ENCODE measurements around the gene ATP11A.
"Not testable (repeated sequence)": the region's sequence is repeated elsewhere in the genome, so short reads cannot be mapped to it uniquely, and the experiment has no call there.

ATP11A gene

DNA sequence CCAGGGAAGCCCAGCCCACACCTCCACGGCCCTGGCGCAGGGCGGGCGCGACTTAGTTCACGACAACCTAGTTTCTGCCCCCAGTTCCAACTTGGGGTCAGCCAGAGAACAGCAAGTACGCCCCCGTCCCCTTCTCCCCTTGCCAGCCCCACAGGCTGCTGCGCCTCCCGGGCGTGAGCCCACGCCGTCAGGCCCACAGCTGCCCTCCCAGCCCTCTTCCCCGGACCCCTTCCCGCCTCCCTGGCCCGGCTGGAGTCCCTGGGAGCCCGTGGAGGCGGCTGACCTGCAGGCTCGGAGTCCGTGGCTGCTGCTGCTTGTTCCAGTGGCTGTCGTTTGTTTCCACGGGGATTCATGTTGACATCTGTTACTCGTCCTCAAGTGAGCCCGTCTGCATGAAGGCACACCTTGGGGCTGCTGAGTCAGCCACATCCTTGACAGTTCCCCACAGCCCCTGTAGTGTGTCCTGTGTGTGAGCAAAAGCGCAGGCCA, 86.0 kb downstream of the ATP11A start:
- DNase-seq (ENCODE audit: low read depth) = no peak

DNA sequence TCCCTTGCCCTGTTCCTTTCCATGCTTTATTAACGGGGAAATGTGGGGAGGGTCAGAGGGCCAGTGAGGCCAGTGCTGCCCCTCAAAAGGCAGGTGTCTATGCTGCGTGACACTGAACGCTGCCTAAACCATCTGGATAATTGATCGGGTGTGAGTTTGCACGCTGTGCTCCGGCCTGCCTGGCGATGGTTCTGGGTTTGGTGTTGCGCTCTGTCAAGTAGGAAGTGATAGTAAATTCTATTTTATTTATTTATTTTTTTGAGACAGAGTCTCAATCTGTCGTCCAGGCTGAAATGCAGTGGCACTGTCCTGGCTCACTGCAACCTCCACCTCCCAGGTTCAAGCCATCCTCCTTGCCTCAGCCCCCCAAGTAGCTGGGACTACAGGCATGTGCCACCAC, 86.5 kb downstream of the ATP11A start:
- DNase-seq (ENCODE audit: low read depth) = no peak

DNA sequence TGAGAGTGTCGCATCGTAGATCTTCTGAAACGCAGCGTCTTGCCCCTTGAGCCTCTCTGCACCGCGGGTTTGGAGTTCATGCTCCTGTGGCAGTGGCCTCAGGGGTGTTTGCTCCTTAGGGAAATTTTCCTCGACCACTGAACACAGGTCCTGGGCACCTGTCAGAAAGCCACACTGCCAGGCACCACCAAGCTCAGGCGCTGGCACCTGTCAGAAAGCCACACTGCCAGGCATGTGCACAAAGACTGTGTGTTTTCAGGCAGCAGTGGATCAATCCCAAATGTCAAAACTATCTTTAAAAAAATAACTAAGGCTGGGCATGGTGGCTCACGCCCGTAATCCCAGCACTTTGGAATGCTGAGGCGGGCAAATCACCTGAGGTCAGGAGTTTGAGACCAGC, 87.1 kb downstream of the ATP11A start:
- DNase-seq (ENCODE audit: low read depth) = no peak

DNA sequence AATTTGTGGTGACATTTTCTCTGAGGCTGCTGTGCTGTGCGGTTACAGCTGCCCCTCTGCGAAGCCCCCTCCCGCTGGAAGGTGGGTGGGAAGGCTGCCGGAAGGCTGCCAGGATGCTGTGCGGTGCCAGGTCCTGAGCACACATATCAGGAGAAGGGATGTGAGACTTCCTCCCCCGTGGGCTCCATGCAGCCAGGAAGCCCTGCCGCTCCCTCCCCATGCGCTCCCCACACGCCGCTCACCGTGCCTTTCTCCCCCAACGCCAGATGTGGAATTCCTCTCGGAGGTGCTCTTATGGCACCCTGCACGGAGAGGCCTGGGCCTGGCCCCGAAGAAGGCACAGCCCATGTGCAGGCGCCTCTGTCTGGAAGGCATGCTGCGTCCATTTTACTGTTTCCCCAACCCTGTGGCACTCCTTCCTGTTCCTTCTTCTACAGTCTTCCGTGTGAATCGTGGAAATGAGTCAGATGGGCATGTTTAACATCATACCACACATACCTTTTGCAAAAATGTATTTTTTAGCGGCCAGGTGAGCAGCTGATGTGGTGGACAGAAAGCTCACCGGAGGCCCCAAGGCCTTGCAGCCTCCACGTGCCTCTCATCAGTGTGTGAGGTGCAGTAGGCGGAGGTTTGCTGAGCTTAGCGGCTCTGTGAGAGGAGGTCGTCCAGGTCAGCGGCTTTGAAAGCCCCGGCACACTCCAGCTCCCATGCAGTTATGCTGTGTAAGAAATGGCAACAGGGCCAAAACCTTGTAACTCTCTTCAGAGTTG, 88.0 kb downstream of the ATP11A start:
- DNase-seq (ENCODE audit: low read depth) = no peak

DNA sequence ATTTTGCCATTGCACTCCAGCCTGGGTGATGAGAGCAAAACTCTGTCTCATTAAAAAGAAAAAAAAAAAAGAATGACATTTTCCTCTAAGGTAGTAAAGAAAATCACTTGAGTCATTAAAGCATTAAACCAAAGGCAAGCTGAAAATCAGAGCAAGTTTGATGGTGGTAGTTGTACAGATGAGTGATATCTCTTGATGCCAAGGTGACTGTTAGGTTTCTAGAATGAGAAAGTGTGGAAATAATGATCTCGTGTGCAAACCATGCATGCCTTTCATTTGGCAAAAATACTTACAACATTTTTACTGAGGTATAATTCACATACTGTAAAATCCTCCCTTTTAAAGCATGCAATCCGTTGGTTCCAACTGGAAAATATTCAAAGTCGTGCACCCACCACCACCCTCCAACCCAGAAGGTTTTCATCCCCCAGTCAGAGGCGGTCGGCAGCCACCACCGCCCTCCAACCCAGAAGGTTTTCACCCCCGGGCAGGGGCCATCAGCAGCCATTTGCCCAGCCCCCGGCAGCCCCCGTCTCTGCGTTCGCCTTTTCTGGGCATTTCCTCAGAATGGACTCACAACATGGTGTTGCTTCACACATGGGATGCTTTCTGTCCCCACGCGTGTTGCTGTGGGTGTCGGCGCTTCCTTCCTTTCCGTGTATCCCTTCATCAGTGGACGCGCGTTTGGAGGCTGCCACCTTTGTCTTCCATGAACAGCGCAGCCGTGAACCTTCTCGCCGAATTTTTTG, 90.2 kb downstream of the ATP11A start:
- no peak for DNase-seq (ENCODE audit: low read depth)

DNA sequence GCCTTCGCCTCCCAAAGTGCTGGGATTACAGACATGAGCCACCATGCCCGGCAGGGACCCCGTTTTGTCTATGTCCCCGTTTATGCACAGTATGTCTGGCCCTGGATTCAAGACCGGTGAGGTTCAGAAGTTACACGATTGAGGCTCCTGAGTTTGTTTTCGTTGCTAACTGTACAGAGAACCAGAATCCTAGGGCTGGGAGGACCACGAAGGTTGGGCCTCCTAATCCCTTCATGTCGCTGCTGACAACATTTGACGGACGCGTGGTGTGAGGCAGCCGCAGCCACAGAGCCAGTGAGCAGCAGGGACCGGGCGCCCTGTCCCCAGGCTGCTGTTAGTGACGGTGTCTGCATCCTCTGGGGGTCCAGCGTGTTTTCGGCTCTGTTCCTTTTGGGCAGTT, 91.4 kb downstream of the ATP11A start:
- no peak for DNase-seq (ENCODE audit: low read depth)

DNA sequence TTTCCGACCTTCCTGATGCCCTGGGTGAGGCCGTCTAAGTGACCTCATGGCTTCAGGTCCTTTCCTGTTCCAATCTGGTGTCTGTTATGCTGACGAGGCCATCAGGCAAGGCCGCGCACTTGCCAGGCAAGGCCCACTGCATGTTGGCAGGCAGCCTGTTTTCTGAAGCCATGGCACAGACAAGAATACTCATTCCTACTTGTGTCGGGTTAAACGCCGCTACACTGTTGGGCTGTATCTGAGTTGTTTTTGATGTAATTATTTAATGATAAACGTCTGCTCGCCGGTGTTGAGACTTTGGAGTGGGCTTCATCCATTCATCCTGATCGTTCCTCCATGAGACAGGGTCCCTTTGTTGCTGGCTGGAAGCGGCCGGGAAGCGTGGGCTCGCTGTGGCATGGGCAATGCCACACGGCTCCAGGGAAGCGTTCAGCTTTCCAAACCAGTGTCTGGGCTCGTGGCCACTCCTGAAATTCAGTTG, 92.1 kb downstream of the ATP11A start:
- DNase-seq (ENCODE audit: low read depth) = no peak

DNA sequence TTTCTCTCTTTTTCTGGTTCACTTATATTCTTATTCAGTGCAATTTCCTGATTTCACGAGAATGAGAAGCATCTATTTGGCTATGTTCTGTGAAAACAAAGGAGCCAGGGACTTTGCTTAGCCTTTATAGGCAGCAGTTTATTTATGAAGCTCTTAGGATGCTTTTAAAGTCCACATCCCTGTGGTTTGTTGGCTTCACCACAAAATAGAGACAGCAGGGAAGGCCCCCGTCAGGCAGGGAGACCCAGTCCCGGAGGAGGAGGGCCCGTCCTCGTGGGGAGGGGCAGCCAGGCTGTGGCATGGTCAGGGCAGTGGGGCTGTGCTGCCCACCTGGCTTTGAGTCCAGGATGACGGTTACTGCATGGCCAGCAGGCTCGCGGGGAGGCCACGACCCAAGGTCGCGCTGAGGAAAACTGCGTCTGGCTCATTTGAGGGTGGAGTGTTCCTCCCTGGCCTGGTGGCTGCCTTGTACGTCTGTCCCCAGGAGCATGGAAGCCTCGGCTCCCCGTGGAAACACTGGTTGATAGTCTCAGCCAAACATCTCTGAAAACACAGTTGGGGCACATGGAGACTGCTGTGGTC, 92.7 kb downstream of the ATP11A start:
- no peak for DNase-seq (ENCODE audit: low read depth)

DNA sequence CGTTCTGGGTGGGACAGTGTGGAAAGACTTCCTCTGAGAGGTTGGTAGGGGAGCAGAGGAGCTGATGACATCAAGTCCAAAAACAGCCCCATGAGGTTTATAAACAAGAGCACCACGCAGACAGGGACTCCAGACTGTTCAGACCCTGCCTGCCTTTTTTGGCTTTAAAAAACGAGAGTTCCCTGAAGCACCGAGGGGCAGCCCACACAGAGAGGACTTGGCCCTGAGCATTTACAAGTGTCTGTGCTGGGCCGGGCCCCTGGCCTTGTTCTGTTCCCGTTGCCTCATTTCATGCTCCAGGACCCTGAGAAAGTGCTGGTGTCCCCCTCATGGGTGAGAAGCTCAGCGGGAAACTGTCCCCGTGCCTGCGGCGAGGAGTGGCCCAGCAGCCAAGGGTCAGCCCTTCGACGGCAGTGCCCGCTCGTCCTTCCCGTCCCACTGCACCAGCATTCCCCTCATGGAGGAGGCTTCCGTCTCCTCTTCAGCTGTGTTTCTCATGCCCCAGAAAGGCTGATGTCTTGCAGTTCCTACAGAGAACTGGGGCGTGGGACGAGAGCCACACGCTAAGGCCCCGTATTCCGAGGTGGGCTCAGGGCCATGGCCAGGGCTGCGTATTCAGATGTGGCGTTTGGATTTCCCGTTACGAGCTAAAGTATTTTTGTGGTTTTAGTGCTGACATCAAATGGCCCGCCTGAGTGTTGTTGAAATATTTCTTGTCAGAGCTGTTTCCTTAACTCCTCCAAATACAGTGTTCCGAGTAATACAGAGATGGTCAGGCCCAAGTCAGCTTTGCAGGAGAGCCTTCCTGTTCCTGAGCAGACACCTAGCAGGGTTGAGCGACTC, 93.5 kb downstream of the ATP11A start:
- no peak for DNase-seq (ENCODE audit: low read depth)

DNA sequence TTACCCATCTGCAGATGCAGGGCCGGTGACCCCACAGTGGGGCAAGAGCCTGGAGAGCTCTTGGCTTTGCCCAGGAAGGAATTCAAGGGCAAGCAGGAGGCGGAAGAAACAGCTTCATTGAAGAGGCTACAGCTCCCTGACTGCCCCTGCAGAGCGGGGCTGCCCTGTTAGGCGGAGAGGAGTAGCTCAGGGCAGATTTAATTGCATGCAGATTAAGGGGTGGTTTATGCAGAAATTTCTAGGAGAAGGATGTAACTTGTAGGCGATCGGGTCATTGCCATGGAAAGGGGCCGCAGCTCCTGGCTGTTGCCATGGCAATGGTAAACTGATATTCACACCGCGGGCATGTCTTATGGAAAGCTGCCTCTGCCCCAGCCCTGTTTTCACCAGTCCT, 94.1 kb downstream of the ATP11A start:
- no peak for DNase-seq (ENCODE audit: low read depth)

DNA sequence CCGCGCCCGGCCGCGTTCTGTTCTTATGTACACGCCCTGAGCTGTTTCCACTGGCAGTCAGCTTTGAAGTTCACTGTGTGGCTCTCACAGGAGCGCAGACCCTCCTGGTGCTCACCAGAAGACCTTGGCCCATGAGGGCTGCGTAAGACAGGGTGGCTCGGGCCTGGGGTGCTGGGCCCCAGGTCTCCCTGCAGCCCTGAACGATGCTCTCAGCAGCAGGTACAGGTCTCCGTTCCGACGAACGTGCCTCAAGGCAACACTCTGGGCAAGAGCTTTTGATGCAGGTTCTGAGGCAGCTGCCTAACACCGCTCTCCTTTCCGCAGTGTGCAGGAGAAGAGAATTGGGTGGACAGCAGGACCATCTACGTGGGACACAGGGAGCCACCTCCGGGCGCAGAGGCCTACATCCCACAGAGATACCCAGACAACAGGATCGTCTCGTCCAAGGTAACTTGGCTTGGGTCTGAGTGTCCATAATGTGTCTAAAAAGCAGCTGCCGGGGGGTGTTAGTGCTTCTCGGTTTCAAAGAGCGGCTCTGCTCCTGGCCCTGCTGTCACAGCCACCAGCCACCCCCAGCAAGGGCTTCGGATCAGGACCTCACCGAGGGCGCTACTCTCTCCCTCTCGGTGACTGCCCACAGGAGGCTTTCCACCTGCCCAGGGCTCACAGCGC, 95.1 kb downstream of the ATP11A start:
- DNase-seq (ENCODE audit: low read depth) = no peak

DNA sequence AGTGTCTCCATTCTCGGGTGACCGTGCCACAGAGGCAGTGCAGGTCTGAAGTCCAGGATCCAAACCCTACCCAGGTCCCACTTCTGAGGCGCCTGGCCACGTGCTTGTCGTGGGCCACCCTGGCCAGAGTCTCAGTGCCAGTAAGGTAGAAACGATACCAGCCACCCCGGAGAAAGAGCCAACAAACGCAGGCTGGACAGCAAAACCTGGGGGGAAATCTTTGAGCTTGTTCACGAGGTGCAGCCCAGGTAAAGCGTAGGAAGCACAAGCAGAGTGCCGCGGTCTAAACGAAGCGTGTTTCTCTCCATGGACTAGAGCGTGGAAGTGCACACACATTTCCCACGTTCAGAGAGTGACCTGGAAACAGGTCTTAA, 95.6 kb downstream of the ATP11A start:
- no peak for DNase-seq (ENCODE audit: low read depth)

DNA sequence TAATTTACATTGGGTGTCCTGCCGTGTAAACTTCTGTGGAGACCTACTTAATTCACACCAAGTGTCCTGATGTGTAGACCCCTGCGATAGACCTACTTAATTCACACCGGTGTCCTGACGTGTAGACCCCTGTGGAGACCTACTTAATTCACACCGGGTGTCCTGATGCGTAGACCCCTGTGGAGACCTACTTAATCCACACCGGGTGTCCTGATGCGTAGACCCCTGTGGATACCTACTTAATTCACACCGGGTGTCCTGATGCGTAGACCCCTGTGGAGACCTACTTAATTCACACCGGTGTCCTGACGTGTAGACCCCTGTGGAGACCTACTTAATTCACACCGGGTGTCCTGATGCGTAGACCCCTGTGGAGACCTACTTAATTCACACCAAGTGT, 97.0 kb downstream of the ATP11A start:
- DNase-seq (ENCODE audit: low read depth) = not testable (repeated sequence)

DNA sequence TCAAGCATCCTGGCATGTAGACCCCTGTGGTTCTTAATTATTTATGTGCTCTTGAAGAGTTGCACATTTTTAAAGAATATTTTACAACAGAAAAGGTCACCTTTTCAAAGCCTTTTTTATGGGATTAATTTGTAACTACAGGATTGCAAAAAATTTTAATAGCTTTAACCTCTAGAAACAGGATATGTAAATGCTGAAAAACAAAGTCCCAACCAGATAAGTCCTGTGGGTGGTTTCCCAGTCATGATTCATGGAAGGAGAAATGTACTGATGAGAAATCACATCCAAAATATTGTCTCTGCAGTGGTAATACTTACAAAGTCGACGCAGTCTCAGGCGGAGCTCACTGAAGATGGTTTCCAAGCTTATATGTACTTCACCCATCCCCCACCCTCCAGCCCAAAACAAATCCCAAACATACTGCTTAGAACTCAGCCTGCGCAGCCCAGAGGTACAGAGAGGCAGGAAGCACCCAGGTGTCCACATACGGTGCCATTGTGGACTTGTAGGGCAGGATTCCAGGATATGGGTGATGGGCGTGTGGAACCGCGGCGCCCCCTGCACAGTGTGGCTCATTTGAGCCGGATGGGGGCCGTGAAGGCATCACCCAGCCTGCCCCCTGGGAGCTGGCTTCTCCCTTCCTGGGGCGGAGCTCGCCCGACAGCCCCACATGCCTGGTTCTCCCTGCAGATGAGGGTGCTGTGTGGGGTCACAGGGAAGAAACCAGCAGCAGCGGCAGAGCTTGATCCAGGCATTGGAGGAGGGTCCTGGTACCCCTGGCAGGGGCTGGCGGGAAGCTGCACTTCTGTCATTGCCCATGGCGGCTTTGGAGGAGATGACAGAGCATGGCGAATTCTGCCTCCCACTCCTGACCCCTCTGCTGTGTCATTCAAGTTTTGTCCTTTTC, 101.2 kb downstream of the ATP11A start:
- no peak for DNase-seq (ENCODE audit: low read depth)

DNA sequence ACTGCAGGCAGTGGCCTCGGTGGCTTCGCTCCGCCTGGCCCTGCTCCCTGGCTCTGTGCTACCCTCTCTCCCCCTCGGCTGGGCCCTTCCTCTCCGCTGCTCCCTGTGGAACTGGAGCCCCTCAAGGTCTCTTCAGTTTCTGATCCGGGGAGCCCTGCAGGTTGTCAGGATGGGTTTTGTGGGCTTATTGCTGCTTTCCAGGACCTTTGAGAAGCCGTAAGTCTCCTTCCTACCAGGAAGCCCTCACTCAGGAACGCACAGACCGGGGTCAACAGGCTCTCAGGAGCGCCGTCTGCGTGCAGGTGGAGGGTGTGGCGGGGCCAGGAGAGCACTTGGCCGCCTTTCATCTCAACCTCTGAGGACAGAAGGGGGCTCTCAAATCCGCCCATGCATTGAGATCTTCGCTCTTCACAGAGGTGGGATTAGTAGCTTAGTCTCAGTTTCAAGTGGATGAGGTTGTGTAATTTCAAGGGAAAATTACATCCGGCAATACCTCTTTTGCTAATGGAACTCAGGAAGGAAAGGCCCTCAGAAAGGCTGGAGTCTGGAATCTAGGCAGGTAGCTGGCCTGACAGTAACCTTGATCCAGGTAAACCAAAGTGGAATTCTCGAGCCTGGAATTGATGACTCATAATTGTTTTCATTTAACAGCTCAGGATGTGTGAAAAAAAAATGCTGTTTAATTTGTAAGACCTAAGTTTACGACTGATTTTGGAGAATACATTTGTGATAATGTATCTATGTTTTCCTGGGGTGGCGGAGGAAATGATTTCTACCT, 102.0 kb downstream of the ATP11A start:
- no peak for DNase-seq (ENCODE audit: low read depth)

DNA sequence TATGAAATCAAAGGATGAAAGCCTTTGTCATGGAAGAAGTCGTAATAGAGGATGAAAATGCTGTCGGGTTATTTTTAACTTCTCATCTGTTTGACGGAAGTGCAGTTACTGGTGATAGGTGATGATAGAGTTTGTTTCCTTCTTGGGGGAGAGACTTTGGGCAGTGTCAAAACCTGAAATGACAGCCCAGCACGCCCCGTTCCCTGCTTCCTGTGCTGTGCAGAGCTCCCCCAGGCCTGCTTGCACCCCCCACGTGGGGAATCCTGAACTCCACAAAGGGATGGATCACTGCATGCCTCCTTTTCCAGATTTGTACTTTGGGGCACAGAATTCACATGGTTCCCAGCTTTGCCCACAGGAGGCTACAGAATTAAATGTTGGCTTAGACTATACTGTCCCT, 102.7 kb downstream of the ATP11A start:
- no peak for DNase-seq (ENCODE audit: low read depth)

DNA sequence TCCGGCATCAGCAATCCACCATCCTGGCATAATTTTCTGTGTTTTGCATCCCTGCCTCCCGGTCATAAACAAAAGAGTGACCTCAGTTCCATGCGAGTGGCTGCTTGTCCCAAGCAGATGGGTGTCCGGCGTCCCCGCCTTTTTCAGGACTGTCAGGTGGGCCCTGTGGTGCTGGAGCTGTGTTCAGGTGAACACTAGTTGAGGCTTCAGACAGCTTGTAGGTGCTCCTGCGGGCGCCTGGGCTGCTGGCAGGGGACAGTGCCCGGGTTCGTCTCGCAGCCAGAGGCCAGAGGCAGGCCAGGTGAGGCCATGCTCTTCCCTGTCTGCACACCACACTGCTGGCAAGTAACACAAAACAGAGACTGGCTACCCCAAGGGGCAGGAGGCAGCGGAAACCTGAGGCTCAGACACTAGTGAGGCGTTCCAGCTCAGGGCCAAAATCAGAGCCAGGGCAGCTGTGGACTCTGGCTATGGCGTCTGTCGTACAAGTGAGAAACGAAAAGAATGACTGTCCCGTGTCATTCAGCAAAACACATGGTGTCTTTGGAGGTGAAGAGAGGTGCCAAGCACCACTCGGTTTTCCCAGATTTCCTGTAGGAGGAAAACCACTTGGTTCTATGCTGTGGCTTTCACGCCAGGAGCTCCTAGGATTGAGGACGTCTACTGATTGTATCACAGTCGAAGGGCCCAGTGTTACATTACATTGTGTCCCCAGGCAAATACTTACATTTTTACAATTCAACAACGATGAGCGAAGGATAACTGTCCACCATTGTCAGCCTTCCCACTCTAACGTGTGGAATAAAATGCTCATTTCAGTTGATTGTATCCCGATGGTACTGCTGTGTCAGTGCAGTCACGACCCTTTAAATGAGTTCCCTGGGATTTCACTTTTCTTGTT, 104.0 kb downstream of the ATP11A start:
- no peak for DNase-seq (ENCODE audit: low read depth)

DNA sequence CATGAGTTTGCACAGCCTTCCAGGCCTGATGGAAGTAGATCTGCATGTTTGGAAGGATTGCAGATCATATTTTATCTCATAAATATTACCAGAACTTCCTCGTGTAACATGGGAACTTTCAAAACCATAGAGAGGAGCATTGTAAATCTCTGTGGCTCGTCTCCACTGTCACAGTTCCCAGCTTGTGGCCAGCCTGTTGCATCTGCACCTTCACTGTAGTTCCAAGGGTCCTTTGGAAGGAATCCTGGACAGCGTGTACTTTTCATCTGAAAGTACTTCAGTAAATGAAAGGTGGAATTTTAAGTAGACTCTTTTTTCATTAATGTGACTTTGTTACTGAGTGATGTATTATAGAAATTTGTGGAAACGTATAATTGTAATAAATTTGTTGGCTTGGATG, 105.4 kb downstream of the ATP11A start:
- DNase-seq (ENCODE audit: low read depth) = no peak

Data from activated T-cell treated with anti-CD3 and anti-CD28 coated beads for 24 hours (primary cell).